ENCODE measurements around the gene DHRS7C.

- no peak for TF ChIP-seq CTCF (IDR thresholded peaks at IDR 0.05)
- TF ChIP-seq POLR2A (IDR thresholded peaks at IDR 0.05), result no peak
Observed at GRCh38 chr17:9784544-9784943, 6.8 kb downstream of the DHRS7C start.

All from adrenal gland (tissue), 5 donors.